ENCODE data around the gene SLC35F5.
"Not testable (repeated sequence)": the region's sequence is repeated elsewhere in the genome, so short reads cannot be mapped to it uniquely, and the experiment has no call there.

Gene SLC35F5

DNA sequence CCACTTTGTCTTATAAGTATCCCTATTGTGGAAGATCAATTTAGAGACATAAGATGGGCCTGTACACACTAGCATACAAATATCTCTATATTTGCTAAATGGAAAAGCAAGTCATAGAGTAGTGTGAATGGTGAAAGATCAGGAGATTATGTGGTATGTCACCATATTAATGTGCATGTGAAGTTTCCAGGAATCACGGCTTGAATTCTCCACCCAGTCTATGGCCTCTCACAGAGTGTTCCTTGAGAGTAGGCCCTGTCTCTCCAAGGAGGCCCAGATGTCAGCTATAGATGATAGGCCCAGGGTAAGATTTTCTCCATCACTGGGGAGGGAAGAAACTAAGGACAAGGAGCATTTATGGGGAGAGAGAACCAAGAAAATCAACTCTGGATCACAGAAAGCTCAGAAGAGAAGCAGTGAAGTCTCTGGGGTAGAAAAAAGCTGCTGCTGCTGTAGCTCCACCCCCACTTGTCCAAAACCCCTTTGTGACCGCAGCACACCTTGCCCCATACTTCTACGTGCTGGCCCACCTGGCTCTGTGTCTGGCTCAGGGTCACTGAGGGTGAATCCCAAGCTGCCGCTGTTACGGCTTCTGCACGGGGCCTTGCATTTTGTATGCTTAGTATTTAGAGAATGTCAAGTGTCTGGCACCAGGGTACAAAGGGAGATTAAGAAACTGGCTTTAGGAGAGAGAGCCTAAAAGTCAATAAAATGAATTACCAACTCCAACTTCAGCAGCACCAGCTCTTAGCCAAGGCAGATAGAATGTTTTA lies 91.5 kb downstream of the SLC35F5 start:
- not testable (repeated sequence) for H3K9me3 ChIP-seq (ENCODE audit: control insufficient read depth, insufficient read depth, low read depth, low read length); H3K36me3 ChIP-seq (ENCODE audit: control insufficient read depth, insufficient read depth, low read length); H3K27ac ChIP-seq (ENCODE audit: low read depth, low read length); H3K9ac ChIP-seq (ENCODE audit: low read length); H3K27me3 ChIP-seq (ENCODE audit: control insufficient read depth, insufficient read depth, low read length); H3K4me3 ChIP-seq (ENCODE audit: low read depth, low read length); H3K4me1 ChIP-seq (ENCODE audit: control insufficient read depth, insufficient read depth, low read length)

DNA sequence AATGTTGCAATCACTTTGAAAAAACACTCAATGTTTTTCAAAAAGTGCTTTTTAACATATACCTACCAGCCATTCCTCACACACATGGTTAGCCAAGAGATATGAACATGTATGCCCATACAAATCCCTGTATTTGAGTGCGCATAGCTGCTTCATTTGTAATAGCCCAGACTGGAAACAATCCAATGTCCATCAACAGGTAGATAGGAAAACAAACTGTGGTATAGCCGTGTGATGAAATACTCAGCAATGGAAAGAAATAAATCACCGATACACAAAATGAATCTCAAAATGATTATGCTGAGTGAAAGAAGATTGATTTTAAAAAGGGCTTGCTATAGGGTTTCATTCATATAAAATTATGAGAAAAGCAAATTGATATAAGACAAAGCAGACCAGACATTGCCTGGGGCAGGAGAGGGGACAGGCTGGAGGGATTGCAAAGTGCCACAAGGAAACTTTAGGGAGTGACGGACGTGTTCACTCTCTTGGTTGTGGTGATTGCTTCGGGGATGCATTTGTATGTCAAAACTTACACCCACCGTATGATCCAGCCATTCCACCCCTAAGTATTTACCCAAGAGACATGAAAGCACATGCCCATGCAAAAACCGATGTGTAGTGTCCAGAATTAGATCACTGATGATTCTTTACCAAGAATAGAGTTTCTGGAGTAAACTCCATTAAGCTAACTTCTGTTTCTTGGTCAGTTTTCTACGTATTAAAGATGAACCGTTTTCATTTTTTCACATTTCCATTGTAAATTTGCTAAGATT lies 93.0 kb downstream of the SLC35F5 start:
- H3K27ac ChIP-seq (ENCODE audit: low read depth, low read length); H3K4me3 ChIP-seq (ENCODE audit: low read depth, low read length); H3K36me3 ChIP-seq (ENCODE audit: control insufficient read depth, insufficient read depth, low read length); H3K9me3 ChIP-seq (ENCODE audit: control insufficient read depth, insufficient read depth, low read depth, low read length); H3K9ac ChIP-seq (ENCODE audit: low read length); H3K4me1 ChIP-seq (ENCODE audit: control insufficient read depth, insufficient read depth, low read length); H3K27me3 ChIP-seq (ENCODE audit: control insufficient read depth, insufficient read depth, low read length): not testable (repeated sequence)
